22Rv1 (cell line): ENCODE measurements around the gene ANKRD27.

Experiments used
- ZFX ChIP-seq: fragments of 450-650 bp; IDR thresholded peaks from 2 replicates; pipeline ENCODE4 v1.6.1; 2017; ENCODE audit warnings: antibody characterized with exemption, borderline replicate concordance
- TF ChIP-seq, protein P1 (sequence below): fragments of 450-650 bp; IDR thresholded peaks from 2 replicates; pipeline ENCODE4 v1.5.1; 2017; ENCODE audit warnings: mild to moderate bottlenecking

DNA sequence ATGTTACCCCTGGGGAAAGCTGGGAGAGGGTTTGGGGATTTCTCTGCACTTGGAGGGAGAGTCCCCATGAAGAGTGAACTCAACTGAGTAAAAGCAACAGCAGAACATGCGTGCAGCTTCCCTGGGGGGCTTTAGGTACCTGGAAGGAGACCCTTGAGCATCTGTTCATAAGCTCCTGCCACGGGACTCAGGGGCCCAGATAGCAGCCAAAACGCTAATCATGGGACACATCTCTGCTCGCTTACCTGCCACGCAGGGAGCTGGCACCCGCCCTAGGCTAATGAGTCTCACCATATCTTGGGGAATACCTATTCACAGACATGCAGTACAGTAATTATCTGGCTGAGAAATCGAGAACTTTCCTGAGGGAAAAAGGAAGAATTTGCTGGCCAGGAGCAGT, 60.1 kb downstream of the ANKRD27 start:
- TF ChIP-seq, protein P1, sequence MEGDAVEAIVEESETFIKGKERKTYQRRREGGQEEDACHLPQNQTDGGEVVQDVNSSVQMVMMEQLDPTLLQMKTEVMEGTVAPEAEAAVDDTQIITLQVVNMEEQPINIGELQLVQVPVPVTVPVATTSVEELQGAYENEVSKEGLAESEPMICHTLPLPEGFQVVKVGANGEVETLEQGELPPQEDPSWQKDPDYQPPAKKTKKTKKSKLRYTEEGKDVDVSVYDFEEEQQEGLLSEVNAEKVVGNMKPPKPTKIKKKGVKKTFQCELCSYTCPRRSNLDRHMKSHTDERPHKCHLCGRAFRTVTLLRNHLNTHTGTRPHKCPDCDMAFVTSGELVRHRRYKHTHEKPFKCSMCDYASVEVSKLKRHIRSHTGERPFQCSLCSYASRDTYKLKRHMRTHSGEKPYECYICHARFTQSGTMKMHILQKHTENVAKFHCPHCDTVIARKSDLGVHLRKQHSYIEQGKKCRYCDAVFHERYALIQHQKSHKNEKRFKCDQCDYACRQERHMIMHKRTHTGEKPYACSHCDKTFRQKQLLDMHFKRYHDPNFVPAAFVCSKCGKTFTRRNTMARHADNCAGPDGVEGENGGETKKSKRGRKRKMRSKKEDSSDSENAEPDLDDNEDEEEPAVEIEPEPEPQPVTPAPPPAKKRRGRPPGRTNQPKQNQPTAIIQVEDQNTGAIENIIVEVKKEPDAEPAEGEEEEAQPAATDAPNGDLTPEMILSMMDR = no peak
- TF ChIP-seq ZFX = no peak
